Activated T-cell treated with anti-CD3 and anti-CD28 coated beads for 48 hours (primary cell): Measurements from ENCODE around the gene DUSP7.
"Not testable (repeated sequence)": the region's sequence is repeated elsewhere in the genome, so short reads cannot be mapped to it uniquely, and the experiment has no call there.

Experiments used
- DNase-seq: peaks from one replicate; pipeline ENCODE4 v3.0.0-alpha.2; 2020; ENCODE audit warnings: low read depth

The DUSP7 gene

DNA sequence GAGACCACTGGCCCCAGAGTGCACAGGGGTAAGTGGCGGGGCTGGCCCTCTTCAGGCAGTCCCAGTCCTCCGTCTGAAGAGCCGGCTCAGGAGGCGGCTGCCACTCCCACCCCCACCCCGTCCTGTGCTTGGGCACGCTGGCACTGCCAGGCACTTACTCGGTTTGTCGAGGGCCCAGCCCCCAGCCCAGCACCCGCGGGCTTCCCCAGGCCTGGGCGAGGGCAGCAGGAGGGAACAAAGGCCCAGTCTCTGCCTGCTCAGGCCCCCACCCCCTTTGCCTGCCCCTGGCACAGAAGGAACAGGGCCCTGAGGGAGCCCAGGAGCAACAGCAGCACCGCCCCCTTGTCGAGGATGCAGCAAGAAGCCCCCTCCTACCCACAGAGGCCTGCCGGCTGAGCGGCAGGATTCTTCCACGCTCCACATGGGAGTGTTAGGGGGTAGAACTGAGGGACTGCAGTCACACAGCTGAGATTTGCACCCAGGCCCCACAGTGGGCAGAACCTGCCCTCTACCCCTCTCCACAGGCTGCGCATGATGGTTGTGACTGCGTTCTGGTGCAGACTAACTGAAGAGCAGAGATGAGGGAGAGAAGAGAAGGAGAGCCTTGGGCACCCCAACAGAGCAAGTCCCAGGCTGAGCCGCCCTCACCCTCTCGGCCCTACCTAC is 8.9 kb downstream of the DUSP7 start:
- DNase-seq, result no peak

- DNase-seq, result no peak
Measured at GRCh38 chr3:52046902-52047239, 9.5 kb downstream of the DUSP7 start.

- DNase-seq, result no peak
Measured at GRCh38 chr3:52046186-52046901, 10.0 kb downstream of the DUSP7 start.

GRCh38 chr3:52044869-52045619 is 11.3 kb downstream of the DUSP7 start:
- DNase-seq, result no peak

DNA sequence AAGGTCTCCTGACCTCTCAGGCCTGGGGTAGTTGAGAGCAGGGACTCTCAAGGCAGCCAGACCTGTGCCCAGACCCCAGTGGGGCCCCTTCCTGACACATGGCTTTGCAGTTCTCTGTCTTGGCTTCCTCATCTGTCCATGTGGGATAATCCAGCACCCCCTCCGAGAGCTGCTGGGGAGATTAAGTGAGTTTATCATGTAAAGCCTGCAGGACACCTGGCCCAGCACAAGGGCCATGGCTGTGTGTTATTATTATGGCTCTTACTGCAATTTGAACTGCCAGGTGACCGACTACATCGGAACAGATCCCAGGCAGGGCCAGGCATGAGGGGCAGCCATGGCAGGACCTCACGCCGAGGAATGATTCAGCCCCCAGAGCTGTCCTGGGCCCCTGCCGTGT is 12.6 kb downstream of the DUSP7 start:
- DNase-seq, result no peak

DNA sequence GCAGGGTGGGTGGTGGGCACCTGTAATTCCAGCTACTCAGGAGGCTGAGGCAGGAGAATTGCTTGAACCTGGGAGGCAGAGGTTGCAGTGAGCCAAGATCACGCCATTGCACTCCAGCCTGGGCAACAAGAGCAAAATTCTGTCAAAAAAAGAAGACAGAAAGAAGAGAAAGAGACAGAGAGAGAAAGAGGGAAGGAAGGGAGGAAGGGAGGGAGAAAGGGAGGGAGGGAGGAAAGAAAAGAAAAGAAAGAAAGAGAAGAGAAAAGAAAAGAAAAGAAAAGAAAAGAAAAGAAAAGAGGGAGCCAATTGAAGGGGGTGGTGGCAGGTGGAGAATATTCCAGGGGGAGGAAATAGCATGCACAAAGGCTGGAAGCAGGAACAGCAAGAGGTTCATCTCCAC is 13.3 kb downstream of the DUSP7 start:
- DNase-seq, result not testable (repeated sequence)

DNA sequence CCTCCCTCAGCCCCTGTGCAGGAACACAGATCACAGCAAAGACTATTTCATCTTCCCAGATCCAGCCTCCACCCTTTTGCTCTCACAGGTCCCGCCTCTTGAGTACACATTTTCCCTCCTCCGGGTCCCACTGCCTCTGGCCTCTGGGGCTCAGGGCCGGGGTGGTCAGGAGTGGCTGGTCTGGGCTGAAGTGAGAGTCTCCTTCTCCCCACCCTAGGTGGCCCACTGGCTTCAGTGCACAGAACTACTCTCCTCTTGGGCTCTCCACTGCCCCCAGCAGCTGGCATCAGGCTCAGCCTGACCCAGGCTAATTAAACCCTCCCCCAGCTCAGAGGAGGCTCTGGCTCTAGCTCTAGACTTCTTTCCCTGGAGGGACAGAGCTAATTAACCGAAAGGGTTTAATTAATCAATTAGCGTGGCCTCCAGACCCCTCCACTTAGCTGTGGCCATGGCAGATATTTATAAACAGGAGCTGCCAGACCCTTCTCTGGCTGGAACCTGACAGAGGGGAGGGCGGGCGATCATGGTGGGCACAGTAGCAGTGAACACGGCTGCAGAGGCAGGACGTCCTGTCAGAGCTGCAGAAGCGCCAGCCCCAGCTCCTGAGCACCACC is 15.1 kb downstream of the DUSP7 start:
- no peak for DNase-seq

- no peak for DNase-seq
Measured at GRCh38 chr3:52040600-52040999, 15.8 kb downstream of the DUSP7 start.

DNA sequence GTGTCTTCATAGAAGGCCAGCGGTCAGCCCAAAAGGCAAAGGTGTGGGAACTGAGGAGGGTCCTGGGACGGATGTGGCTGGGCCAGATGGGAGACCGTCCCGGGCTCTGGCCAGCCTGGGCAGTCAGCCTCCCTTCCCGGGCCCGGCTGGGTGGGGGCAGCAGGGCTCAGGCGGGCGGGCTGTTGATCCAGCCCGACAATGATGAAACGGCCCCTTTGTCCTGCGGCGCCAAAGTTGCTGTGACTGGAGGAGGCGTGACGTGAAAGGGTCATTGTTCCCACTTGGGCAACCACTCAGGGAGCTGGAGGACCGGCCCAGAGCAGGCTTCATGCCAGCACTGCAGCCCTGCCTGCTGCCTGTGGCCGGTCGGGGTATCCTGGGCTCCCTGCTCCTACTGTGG is 16.5 kb downstream of the DUSP7 start:
- no peak for DNase-seq

- DNase-seq, result no peak
Measured at GRCh38 chr3:52039426-52039825, 16.9 kb downstream of the DUSP7 start.

GRCh38 chr3:52038227-52038626 is 18.1 kb downstream of the DUSP7 start:
- no peak for DNase-seq

DNA sequence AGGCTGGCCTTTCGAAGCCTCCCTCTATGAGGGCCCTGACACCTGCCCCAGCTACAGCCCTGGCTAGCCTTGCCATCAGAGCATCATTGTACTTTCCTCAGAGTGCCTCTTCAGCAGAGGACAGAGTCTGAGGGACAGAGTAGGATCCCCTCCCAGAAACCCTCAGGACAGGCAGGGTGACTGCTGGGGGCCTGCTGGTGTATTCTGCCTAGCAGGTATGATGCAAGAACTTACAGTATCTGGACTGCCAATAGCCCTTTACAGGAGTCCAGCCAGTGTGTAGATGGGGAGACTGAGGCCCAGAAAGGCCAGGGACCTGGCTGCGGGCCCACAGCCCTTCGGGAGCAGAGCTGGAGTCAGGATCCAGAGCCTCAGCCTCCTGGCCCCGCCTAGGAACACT is 19.1 kb downstream of the DUSP7 start:
- no peak for DNase-seq

DNA sequence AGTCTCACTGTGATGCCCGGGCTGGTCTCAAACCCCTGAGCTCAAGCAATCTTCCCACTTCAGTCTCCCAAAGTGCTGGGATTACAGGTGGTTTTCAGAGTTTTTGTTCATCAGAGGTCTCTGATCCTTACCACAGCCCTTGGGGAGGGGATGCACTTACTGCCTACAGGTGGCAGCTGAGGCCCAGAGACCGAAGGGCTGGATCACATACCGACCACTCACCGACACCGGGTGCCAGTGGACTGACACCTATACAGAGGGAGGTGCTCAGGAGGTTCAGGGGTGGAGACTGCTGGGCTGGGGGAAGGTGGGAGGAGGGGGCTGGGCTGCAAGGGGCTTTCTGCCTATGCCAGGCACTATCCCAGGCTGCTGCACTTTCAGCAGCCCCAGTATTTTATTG is 19.5 kb downstream of the DUSP7 start:
- DNase-seq, result no peak

DNA sequence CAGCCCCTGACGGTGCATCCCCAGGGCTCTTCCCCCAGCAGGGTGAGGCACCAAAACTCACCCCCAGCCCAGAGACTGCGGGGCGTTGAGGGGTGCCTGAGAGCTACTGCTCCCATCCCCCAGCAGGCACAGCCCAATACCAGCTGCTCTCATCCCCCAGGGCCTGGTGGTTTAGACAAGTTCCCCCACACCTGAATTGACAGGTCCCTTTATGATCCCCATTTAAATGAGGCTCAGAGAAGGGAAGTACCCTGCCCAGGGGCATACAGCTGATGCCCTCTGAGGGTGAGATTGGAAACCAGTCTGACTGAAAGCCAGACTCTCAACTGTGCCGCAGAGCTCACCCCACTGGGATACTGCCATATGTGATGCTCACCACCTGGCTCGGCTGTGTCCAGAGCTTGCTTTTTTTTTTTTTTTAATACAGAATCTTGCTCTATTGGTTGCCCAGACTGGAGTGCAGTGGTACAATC is 20.1 kb downstream of the DUSP7 start:
- DNase-seq, result no peak

GRCh38 chr3:52034651-52035050 is 21.7 kb downstream of the DUSP7 start:
- DNase-seq, result no peak

GRCh38 chr3:52034212-52034611 is 22.2 kb downstream of the DUSP7 start:
- no peak for DNase-seq

DNA sequence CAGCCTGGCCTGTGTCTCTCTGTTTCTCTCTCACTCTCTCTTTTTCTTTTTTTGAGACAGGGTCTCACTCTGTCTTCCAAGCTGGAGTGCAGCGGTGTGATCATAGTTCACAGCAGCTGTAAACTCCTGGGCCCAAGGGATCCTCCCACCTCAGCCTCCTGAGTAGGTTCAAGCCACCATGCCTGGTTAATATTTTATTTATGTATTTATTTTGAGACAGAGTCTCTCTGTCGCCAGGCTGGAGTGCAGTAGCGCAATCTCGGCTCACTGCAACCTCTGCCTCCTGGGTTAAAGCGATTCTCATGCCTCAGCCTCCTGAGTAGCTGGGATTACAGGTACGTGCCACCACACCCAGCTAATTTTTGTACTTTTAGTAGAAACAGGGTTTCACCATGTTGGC is 22.6 kb downstream of the DUSP7 start:
- DNase-seq, result not testable (repeated sequence)

- no peak for DNase-seq
Measured at GRCh38 chr3:52032702-52033408, 23.5 kb downstream of the DUSP7 start.

DNA sequence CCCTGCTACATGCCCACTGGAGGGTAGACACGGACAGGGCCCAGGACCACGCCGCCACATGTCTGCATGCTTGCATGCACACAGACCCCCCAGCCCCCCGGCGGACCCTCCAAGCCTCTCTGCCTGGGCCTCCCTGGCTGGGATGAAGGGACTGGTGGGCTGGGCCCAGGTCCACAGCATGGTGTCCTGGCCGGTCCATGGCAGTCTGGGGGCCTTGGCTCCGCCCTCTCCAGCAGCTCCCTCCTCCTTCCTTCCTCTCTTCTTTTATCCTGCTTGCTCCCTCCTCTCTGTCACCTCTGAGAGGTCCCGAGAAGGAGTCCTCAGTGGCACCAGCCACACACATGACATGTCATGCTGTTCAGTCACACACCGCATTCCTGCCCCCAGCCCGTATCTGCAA is 24.5 kb downstream of the DUSP7 start:
- DNase-seq, result no peak

- no peak for DNase-seq
Measured at GRCh38 chr3:52030714-52031310, 25.6 kb downstream of the DUSP7 start.

DNA sequence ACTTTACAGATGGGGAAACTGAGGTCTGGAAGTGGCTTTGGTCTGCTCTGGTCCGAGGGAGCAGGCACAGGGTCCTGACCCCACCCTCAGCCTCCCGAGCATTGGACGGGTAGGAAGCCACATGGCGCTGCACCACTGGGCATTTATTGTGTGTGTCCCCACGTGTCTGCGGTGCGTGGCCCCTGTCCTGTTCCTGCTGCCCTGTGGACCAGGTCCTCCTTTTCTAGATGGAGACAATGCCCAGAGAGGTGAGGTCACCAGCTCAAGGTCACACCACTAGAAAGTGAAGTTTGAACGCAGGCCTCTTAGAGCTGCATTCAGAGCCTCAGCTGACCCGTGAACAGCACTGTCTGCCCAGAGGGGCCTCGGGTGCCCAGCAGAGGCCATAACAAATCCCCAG is 26.8 kb downstream of the DUSP7 start:
- no peak for DNase-seq

- no peak for DNase-seq
Measured at GRCh38 chr3:52029053-52029452, 27.3 kb downstream of the DUSP7 start.
